PFSK-1 (cell line): ENCODE results near the gene PIP4K2A.

Experiments
- FOXP2 ChIP-seq: optimal IDR thresholded peaks from 2 replicates; pipeline ENCODE3; 2011; ENCODE audit warnings: borderline replicate concordance, control low read depth, inconsistent platforms; ENCODE audit not compliant: insufficient read depth; ENCODE audit errors: extremely low read length, extremely low read depth
- POLR2AphosphoS5 ChIP-seq: IDR thresholded peaks from 2 replicates; pipeline ENCODE4 v1.6.1; 2012; ENCODE audit warnings: low read depth, mild to moderate bottlenecking, control low read depth, low read length, moderate library complexity
- SIN3A ChIP-seq: IDR thresholded peaks from 2 replicates; pipeline ENCODE4 v1.6.1; 2012; ENCODE audit warnings: mild to moderate bottlenecking, low read length, moderate library complexity, borderline replicate concordance; ENCODE audit not compliant: insufficient read depth
- TAF1 ChIP-seq: IDR thresholded peaks from 2 replicates; pipeline ENCODE4 v1.6.1; 2012; ENCODE audit warnings: low read length, control low read depth, borderline replicate concordance; ENCODE audit not compliant: insufficient read depth
- TF ChIP-seq, protein P1 (sequence below), 2 experiments: IDR thresholded peaks; 2 replicates each; pipeline versions ENCODE4 v1.6.1 to v1.8.0; 2011 to 2012; ENCODE audit warnings: low read depth in 2 of 2, low read length in 2 of 2, control low read depth in 1 of 2, inconsistent platforms in 1 of 2, mild to moderate bottlenecking in 1 of 2, moderate library complexity in 1 of 2; ENCODE audit not compliant: insufficient read depth in 1 of 2

The PIP4K2A gene

GRCh38 chr10:22753786-22754185 lies 39.4 kb upstream of the PIP4K2A start:
- TF ChIP-seq FOXP2 (no peak), TAF1 (no peak), SIN3A (no peak), POLR2AphosphoS5 (no peak)
- TF ChIP-seq, protein P1, sequence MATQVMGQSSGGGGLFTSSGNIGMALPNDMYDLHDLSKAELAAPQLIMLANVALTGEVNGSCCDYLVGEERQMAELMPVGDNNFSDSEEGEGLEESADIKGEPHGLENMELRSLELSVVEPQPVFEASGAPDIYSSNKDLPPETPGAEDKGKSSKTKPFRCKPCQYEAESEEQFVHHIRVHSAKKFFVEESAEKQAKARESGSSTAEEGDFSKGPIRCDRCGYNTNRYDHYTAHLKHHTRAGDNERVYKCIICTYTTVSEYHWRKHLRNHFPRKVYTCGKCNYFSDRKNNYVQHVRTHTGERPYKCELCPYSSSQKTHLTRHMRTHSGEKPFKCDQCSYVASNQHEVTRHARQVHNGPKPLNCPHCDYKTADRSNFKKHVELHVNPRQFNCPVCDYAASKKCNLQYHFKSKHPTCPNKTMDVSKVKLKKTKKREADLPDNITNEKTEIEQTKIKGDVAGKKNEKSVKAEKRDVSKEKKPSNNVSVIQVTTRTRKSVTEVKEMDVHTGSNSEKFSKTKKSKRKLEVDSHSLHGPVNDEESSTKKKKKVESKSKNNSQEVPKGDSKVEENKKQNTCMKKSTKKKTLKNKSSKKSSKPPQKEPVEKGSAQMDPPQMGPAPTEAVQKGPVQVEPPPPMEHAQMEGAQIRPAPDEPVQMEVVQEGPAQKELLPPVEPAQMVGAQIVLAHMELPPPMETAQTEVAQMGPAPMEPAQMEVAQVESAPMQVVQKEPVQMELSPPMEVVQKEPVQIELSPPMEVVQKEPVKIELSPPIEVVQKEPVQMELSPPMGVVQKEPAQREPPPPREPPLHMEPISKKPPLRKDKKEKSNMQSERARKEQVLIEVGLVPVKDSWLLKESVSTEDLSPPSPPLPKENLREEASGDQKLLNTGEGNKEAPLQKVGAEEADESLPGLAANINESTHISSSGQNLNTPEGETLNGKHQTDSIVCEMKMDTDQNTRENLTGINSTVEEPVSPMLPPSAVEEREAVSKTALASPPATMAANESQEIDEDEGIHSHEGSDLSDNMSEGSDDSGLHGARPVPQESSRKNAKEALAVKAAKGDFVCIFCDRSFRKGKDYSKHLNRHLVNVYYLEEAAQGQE (IDR thresholded peaks at IDR 0.05; ENCODE audit: insufficient read depth in 1 of 2, low read depth in 2 of 2, low read length in 2 of 2): no peak

DNA sequence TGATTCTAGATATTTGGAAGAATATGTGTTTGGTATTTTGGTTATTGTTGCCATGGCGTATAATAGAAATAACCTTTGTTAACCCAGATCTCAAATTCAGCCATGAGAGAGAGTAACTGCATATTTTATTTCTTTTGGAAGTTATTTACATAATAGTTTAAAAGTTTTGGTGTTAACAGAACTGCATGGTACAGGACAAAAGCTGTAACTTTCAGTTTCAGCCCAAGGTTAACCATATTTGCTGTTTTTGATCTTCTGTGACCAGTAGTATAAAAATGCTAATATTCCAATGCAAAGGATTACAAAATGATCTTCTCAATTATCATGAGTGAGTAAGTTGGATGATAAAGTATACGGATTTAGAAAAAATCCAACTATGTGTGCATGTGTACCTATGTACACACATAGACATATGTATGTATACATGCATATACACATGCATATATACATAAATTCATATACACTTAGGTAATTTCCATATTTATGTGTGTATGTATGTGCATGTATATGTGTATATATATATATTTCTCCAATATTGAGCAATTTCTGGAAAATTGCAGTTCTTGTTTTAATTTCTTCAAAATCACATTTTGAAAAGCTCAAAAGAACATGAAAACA lies 38.0 kb upstream of the PIP4K2A start:
- no peak for TF ChIP-seq TAF1

- no peak for TF ChIP-seq FOXP2
- no peak for TF ChIP-seq SIN3A
- TF ChIP-seq, protein P1 (IDR thresholded peaks at IDR 0.05; ENCODE audit: insufficient read depth in 1 of 2, low read depth in 2 of 2, low read length in 2 of 2): no peak
- no peak for TF ChIP-seq TAF1
- TF ChIP-seq POLR2AphosphoS5: no peak
These were observed 35.8 kb upstream of the PIP4K2A start for GRCh38 chr10:22750131-22750530.

DNA sequence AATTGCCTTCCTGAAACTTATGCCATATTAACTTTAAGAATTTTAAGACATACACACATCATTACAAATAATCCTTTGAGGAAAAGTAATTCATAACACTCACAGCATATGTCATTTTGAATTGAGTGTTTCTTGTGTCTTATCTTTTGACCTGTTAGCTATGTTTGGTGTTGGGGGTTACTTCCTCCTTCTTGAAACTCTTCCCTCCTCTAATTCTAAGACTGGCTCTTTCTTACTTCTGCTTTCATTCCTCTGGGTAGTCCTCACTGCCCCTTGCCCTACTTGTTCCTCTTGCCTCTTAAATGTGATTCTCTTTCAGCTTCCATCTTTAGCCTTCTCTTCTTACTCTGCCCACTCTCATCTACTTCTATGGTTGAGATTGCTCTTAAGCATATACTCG lies 28.3 kb upstream of the PIP4K2A start:
- TF ChIP-seq POLR2AphosphoS5 (no peak), SIN3A (no peak), FOXP2 (no peak), TAF1 (no peak)
- TF ChIP-seq, protein P1 (IDR thresholded peaks at IDR 0.05; ENCODE audit: insufficient read depth in 1 of 2, low read depth in 2 of 2, low read length in 2 of 2): no peak

DNA sequence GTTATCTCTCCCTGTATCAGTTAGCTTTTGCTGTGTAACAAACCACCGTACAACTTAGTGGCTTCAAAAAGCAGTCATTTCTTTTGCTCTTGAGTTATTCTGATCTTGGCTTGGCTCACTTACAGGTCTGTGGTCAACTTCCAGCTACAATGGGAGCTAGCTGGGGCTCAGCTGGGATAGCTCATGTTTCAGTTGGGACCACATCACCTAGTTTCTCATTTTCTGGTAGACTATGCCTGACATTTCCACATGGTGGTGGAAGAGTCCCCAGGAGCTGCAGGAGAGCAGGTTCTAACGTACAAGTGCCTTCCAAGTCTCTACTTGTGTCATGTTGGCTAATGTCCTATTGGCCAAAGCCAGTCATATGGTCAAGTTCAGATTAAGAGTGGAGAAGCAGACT lies 25.8 kb upstream of the PIP4K2A start:
- TF ChIP-seq, protein P1 (IDR thresholded peaks at IDR 0.05; ENCODE audit: insufficient read depth in 1 of 2, low read depth in 2 of 2, low read length in 2 of 2): no peak
- TF ChIP-seq POLR2AphosphoS5 (no peak), SIN3A (no peak)
